UCSD-AML1 (cell line): Measurements from ENCODE around the gene RHOG.
A peak's percentile ranks its signal among the peaks of the same experiment; 100 is the strongest.
"Not testable (repeated sequence)": the region's sequence is repeated elsewhere in the genome, so short reads cannot be mapped to it uniquely, and the experiment has no call there.

ENCODE experiments used
- DNase-seq: peaks from one replicate; lab custom pipeline; 2025; ENCODE audit not compliant: unreplicated experiment; lab: John Stamatoyannopoulos, UW

Gene RHOG

GRCh38 chr11:3840870-3841425, at the start of gene RHOG:
RHOG (minus strand) TSS chr11:3840959; CDS start chr11:3828138, 12,821 bp downstream.
- DNase-seq = peak; percentile 90

- DNase-seq = no peak
These were observed 49.3 kb upstream of the RHOG start for GRCh38 chr11:3890014-3890413.

GRCh38 chr11:3888876-3889275, 48.1 kb upstream of the RHOG start:
- no peak for DNase-seq

GRCh38 chr11:3886985-3887384, 46.2 kb upstream of the RHOG start:
- DNase-seq = no peak

- DNase-seq = no peak
These were observed 45.1 kb upstream of the RHOG start for GRCh38 chr11:3885855-3886254.

- no peak for DNase-seq
These were observed 41.9 kb upstream of the RHOG start for GRCh38 chr11:3882655-3883054.

GRCh38 chr11:3880724-3881123, 40.0 kb upstream of the RHOG start:
- no peak for DNase-seq

- no peak for DNase-seq
These were observed 39.3 kb upstream of the RHOG start for GRCh38 chr11:3879967-3880542.

- no peak for DNase-seq
These were observed 38.6 kb upstream of the RHOG start for GRCh38 chr11:3879216-3879966.

GRCh38 chr11:3878258-3878584, 37.5 kb upstream of the RHOG start:
- DNase-seq = no peak

- DNase-seq = no peak
These were observed 36.9 kb upstream of the RHOG start for GRCh38 chr11:3877364-3878257.

GRCh38 chr11:3876613-3877012, 35.9 kb upstream of the RHOG start:
- DNase-seq = no peak

GRCh38 chr11:3873712-3874349, 33.1 kb upstream of the RHOG start:
- DNase-seq = no peak

- no peak for DNase-seq
These were observed 26.7 kb upstream of the RHOG start for GRCh38 chr11:3867209-3868091.

GRCh38 chr11:3866836-3867208, 26.1 kb upstream of the RHOG start:
- DNase-seq = no peak

GRCh38 chr11:3866206-3866605, 25.4 kb upstream of the RHOG start:
- DNase-seq = no peak

GRCh38 chr11:3865388-3866193, 24.8 kb upstream of the RHOG start:
- no peak for DNase-seq

- peak; percentile 46 for DNase-seq
These were observed 20.9 kb upstream of the RHOG start for GRCh38 chr11:3861683-3862082.

- not testable (repeated sequence) for DNase-seq
These were observed 20.2 kb upstream of the RHOG start for GRCh38 chr11:3860898-3861393.
